GM12864 (cell line): ENCODE data around the gene COL5A2.

ENCODE experiments used
- DNase-seq: peaks from one replicate; pipeline ENCODE4 v3.0.0-alpha.2; 2011; ENCODE audit warnings: low read depth
- H3K4me3 ChIP-seq: 2 replicates; pipeline ENCODE4 v1.5.1; 2011; ENCODE audit warnings: mild to moderate bottlenecking, low read depth, low read length, control low read depth
- CTCF ChIP-seq: IDR thresholded peaks from 2 replicates; pipeline ENCODE4 v1.5.1; 2011; ENCODE audit warnings: low read depth, mild to moderate bottlenecking, moderate library complexity, low read length, control low read depth, inconsistent platforms; ENCODE audit errors: missing control alignments

The COL5A2 gene

GRCh38 chr2:189199797-189200196 is 20.2 kb upstream of the COL5A2 start:
- no peak for TF ChIP-seq CTCF
- H3K4me3 ChIP-seq, result no peak overlapping the region

GRCh38 chr2:189192766-189193165 is 13.2 kb upstream of the COL5A2 start:
- no peak for DNase-seq
- no peak for TF ChIP-seq CTCF
- no peak overlapping the region for H3K4me3 ChIP-seq

More at GRCh38 chr2:189199797-189200196, 20.2 kb upstream of the COL5A2 start:
- DNase-seq, result no peak

- DNase-seq, result no peak
- no peak for TF ChIP-seq CTCF
- H3K4me3 ChIP-seq, result no peak overlapping the region
Measured at GRCh38 chr2:189191766-189192165, 12.2 kb upstream of the COL5A2 start.

- DNase-seq, result no peak
Measured at GRCh38 chr2:189190685-189191084, 11.1 kb upstream of the COL5A2 start.

GRCh38 chr2:189188115-189188805 is 8.7 kb upstream of the COL5A2 start:
- no peak for TF ChIP-seq CTCF
- no peak for DNase-seq
- H3K4me3 ChIP-seq, result no peak overlapping the region

More at GRCh38 chr2:189190685-189191084, 11.1 kb upstream of the COL5A2 start:
- no peak for TF ChIP-seq CTCF
- no peak overlapping the region for H3K4me3 ChIP-seq

- no peak for DNase-seq
- TF ChIP-seq CTCF, result no peak
- H3K4me3 ChIP-seq, result no peak overlapping the region
Measured at GRCh38 chr2:189183170-189183569, 3.6 kb upstream of the COL5A2 start.

- no peak for TF ChIP-seq CTCF
- no peak overlapping the region for H3K4me3 ChIP-seq
- no peak for DNase-seq
Measured at GRCh38 chr2:189181706-189182105, 2.1 kb upstream of the COL5A2 start.
